Pancreas (tissue), 10 donors: ENCODE results near the gene CAMK1D. TPM values are rescaled to one million over a fixed set of nuclear protein-coding genes. Genes with fewer than 3 reads are reported as not detected.

Experiments
- ATAC-seq, 4 donors: fragments of 200-7000 bp; cut with Tn5 transposase; one replicate each; pipeline versions ENCODE4 v1.8.0 to v1.9.1; 2020; ENCODE audit warnings: mild to moderate bottlenecking in 4 of 4, moderate library complexity in 4 of 4
- DNase-seq, 6 donors: peaks; one replicate each; pipeline ENCODE4 v3.0.0-alpha.2; 2020
- FAIRE-seq: peaks from 2 replicates; lab custom pipeline; 2012; peaks lifted over from hg19 to GRCh38; lab: Jason Lieb, UNC
- H3K27ac ChIP-seq, 4 donors: fragments of 200-600 bp; sonication (generic); 1 replicate in 3 of 4; 2 replicates in 1 of 4; pipeline versions ENCODE4 v1.5.0 to v1.8.0; 2020
- H3K27me3 ChIP-seq, 4 donors: fragments of 200-600 bp; one replicate each; pipeline ENCODE4 v1.8.0; 2021
- H3K36me3 ChIP-seq, 3 donors: fragments of 200-600 bp; sonication (generic) in 1 of 3; one replicate each; pipeline versions ENCODE4 v1.5.0 to v1.8.0; 2020 to 2021
- H3K4me1 ChIP-seq, 3 donors: fragments of 200-600 bp; one replicate each; pipeline ENCODE4 v1.8.0; 2021
- H3K4me3 ChIP-seq, 4 donors: fragments of 200-600 bp; sonication (generic) in 2 of 4; one replicate each; pipeline versions ENCODE4 v1.5.0 to v1.8.0; 2020 to 2021
- H3K9me3 ChIP-seq, 4 donors: fragments of 200-600 bp; one replicate each; pipeline ENCODE4 v1.8.0; 2021
- WGBS, 2 donors: extraction: QIAGEN DNeasy Blood & Tissue Kit; methylation state at CpG; one replicate each; pipeline ENCODE4 v1.1.7; 2013; 5-methylcytosine and 5-hydroxymethylcytosine counted together
- intact Hi-C, 3 donors: fragments of 100-400 bp; cut with DNase I; formaldehyde crosslinking; loops; one replicate each; pipeline versions ENCODE4 v1.11.1 to v1.14.2; 2022
- polyA plus RNA-seq, 2 donors: library from polyadenylated mRNA; stranded (reverse); fragments of 200-250 nt; gene quantifications; one replicate each; pipeline ENCODE4 v1.2.3, GENCODE V29; 2013
- total RNA-seq, 6 donors: library from RNA; stranded (reverse); fragmentation: NEBNext Ultra II Directional in 4 of 6; extraction: Animal tissue kit (Norgen Biotek cat#: 25700) in 4 of 6; gene quantifications; one replicate each; pipeline versions ENCODE4 v1.2.1 to v1.2.4, GENCODE V29; 2021 to 2023
- TF ChIP-seq, protein P1 (sequence below), 4 donors: fragments of 200-600 bp; sonication (generic) in 3 of 4; IDR thresholded peaks; one replicate each; pipeline versions ENCODE4 v1.5.0 to v1.8.0; 2021; ENCODE audit warnings: antibody characterized with exemption in 4 of 4
- donor health status: healthy with polysubstance abuse.
- donor health status: DM: no; HTN: no; CAD: no; lungs with moderate emphysema.
- donor health status: DM: no; HTN: no; CAD: no.
- donor health status: control.
- donor health status: control.
- donor health status: Bipolar disorder and iron deficiency.
- donor health status: DM: yes; HTN: yes; CAD: no.
- donor health status: DM: no; HTN: no; CAD: no.
- donor health status: DM: no; HTN: no; CAD: no.
- donor health status: DM: yes; HTN: yes; CAD: no.

The CAMK1D gene
- total and polyA plus RNA-seq, 8 donors = 2.9 to 30.1 (median 22.7) TPM

DNA sequence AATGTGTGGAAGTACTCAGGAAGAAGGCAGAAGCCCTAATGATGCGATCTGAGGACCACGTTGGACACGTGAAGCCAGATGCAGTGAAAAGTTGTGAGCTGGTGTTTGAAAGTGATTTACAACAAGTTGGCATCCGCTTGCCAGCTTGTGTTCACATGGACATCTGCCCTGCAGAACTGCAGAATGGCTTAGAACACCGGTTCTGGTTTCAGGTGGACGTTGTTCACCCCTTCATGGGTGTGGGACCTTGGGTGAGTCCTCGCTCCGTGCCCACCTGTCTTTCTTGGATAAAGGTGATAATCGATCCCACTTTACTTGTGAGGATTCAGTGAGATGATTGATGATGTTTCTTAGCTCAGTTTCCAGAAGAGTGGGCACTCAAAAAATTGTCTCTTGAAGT is 53.8 kb downstream of the CAMK1D start:
- H3K4me1 ChIP-seq = peaks cover 4 to 16% (median 11%) of the 10 kb centered on the region in 3 donors
- TF ChIP-seq, protein P1, sequence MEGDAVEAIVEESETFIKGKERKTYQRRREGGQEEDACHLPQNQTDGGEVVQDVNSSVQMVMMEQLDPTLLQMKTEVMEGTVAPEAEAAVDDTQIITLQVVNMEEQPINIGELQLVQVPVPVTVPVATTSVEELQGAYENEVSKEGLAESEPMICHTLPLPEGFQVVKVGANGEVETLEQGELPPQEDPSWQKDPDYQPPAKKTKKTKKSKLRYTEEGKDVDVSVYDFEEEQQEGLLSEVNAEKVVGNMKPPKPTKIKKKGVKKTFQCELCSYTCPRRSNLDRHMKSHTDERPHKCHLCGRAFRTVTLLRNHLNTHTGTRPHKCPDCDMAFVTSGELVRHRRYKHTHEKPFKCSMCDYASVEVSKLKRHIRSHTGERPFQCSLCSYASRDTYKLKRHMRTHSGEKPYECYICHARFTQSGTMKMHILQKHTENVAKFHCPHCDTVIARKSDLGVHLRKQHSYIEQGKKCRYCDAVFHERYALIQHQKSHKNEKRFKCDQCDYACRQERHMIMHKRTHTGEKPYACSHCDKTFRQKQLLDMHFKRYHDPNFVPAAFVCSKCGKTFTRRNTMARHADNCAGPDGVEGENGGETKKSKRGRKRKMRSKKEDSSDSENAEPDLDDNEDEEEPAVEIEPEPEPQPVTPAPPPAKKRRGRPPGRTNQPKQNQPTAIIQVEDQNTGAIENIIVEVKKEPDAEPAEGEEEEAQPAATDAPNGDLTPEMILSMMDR (IDR thresholded peaks at IDR 0.05) = no peak
- H3K27ac ChIP-seq = no peak overlapping the region
- no peaks in the 10 kb centered on the region for H3K27me3 ChIP-seq
- intact Hi-C loops = no loop called here
- no peaks in the 10 kb centered on the region for H3K36me3 ChIP-seq
- DNase-seq = no peak
- ATAC-seq = no peak
- no peak overlapping the region for H3K4me3 ChIP-seq
- no peak for FAIRE-seq
- H3K9me3 ChIP-seq = no peaks in the 10 kb centered on the region
- 92 to 93% methylated on average over 9 of the region's 9 CpGs for WGBS, 2 donors

GRCh38 chr10:12405342-12406320 is 56.3 kb downstream of the CAMK1D start:
- peak in 2 of 6 donors; percentile 34 to 56 for DNase-seq
- no peaks in the 10 kb centered on the region for H3K36me3 ChIP-seq
- H3K9me3 ChIP-seq = no peaks in the 10 kb centered on the region
- H3K4me3 ChIP-seq = peak overlapping the region in 2 of 4 donors; percentile 5 to 31
- no peaks in the 10 kb centered on the region for H3K27me3 ChIP-seq
- ATAC-seq = peak; percentile 82 to 93 (median 91)
- 15 to 16% methylated on average over 24 of the region's 24 CpGs for WGBS, 2 donors
- peak; percentile 9 for FAIRE-seq
- H3K4me1 ChIP-seq = peaks cover 4 to 16% (median 11%) of the 10 kb centered on the region in 3 donors
- TF ChIP-seq, protein P1 (IDR thresholded peaks at IDR 0.05) = no peak
- intact Hi-C loops = no loop called here
- H3K27ac ChIP-seq = peak overlapping the region in 2 of 4 donors; percentile 61 to 71

DNA sequence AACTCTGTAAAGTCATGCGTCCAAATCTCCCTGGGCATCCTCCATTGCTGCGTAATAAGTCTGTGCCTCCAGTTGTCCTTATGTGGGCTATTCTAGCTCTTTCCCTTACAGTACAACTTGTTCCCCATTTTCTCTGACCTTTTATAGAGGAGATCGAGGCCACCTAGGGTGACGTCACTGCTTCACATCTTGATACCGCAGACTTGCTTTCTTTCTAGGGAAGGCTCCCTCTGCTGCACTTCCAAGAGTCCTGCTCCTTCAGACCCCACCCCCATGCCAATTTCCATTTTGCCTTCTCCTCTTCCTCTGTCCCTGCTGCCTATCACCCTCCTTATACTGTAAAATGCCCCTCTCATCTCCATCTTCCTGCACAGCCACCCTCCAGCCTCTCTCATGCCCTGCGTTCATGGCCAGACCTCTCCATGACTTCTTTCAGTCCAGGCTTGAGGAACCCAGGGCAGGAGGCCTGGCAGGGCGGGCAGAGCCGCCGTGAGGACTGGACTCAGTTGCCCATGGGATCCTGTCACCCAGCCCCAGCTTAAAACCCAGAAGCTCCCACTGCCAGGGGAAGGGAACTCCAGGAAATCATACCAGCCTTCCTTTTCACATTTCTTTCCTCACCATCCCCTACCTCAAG is 57.5 kb downstream of the CAMK1D start:
- DNase-seq = no peak
- H3K27me3 ChIP-seq = no peaks in the 10 kb centered on the region
- no peaks in the 10 kb centered on the region for H3K9me3 ChIP-seq
- no peak for FAIRE-seq
- peak in 1 of 4 donors; percentile 31 for ATAC-seq
- TF ChIP-seq, protein P1 (IDR thresholded peaks at IDR 0.05) = no peak
- H3K27ac ChIP-seq = no peak overlapping the region
- peaks cover 4 to 16% (median 11%) of the 10 kb centered on the region in 3 donors for H3K4me1 ChIP-seq
- intact Hi-C loops = no loop called here
- 84 to 90% methylated on average over 9 of the region's 9 CpGs for WGBS, 2 donors
- no peaks in the 10 kb centered on the region for H3K36me3 ChIP-seq
- H3K4me3 ChIP-seq = no peak overlapping the region

DNA sequence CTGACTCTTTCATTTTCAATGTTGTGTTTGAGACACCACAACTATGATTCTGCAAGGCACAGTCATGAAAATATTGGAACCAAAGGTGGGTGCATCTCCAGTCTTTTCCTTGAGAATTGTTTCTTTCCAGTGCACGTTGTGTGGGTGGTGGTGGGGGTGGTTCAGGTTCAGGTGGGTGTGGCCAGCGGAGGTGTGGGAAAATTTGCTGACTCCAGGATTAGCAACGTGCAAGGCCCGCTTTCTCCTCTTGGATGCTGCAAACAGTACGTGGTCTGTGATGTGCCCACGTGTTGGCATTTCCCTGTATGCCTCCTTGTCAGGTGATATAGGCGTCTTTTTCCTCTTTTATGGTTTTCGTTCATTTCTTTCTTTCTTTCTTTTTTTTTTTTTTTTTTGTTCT is 59.1 kb downstream of the CAMK1D start:
- Histone ChIP-seq H3K27ac (no peak overlapping the region), H3K9me3 (no peaks in the 10 kb centered on the region), H3K27me3 (no peaks in the 10 kb centered on the region), H3K4me1 (peaks cover 4 to 16% (median 11%) of the 10 kb centered on the region in 3 donors), H3K36me3 (no peaks in the 10 kb centered on the region), H3K4me3 (no peak overlapping the region)
- ATAC-seq = no peak
- intact Hi-C loops = no loop called here
- WGBS, 2 donors = 96% methylated on average over 8 of the region's 8 CpGs
- TF ChIP-seq, protein P1 (IDR thresholded peaks at IDR 0.05) = no peak
- FAIRE-seq = no peak
- DNase-seq = no peak
